SK-N-MC (cell line): ENCODE results near the gene TCF12.

Experiments used
- EZH2 ChIP-seq: fragments of 200-600 bp; sonication (generic); IDR thresholded peaks from one replicate; pipeline ENCODE4 v1.6.1; 2017; ENCODE audit warnings: antibody characterized with exemption
- FOXP2 ChIP-seq: optimal IDR thresholded peaks from 2 replicates; pipeline ENCODE3; 2011; ENCODE audit warnings: mild to moderate bottlenecking, moderate library complexity; ENCODE audit not compliant: insufficient read depth; ENCODE audit errors: extremely low read length, control extremely low read depth
- POLR2AphosphoS5 ChIP-seq: IDR thresholded peaks from 2 replicates; pipeline ENCODE4 v1.6.1; 2012; ENCODE audit warnings: mild to moderate bottlenecking, low read depth, low read length, borderline replicate concordance

DNA sequence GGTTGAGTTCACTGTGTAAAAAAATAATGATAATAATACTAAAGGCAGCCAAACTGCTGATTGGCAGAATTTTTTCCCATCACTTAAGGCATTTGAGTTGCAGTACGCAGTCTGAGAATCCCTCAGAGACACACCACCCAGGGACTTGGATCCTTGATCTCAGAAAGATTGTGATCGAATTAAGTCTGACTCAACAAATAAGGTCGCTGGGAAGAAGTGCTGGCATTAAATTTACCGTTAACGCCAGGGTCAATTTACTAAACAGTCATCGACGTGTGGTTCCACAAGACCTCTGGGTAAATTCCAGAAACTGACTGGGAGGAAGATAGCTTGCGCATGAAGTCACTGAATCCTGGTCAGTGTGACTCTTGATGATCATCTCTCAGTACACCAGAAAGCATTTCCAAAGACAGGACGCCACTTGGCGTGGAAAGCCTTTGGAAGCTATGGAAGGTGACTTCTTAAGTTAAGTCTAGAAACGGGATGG is 409.6 kb downstream of the TCF12 start:
- TF ChIP-seq POLR2AphosphoS5 (no peak), EZH2 (no peak), FOXP2 (no peak)
